Naive thymus-derived CD4-positive, alpha-beta T cell (primary cell): ENCODE results near the gene ID4. TPM values are rescaled to one million over a fixed set of nuclear protein-coding genes. Genes with fewer than 3 reads are reported as not detected.

Experiments
- ATAC-seq: fragments of 150-1000 bp; cut with Tn5 transposase; 2 replicates; pipeline ENCODE4 v1.10.0; 2021; ENCODE audit warnings: mild to moderate bottlenecking, moderate library complexity
- CTCF ChIA-PET: fragments of 350-600 bp; sonication (Branson Sonifier 250); formaldehyde crosslinking; loops from one replicate; lab custom pipeline; 2021; ENCODE audit warnings: antibody characterized with exemption; lab: Charles Lee
- POLR2A ChIA-PET: fragments of 350-600 bp; sonication (Branson Sonifier 250); formaldehyde crosslinking; loops from one replicate; lab custom pipeline; 2021; ENCODE audit warnings: antibody characterized with exemption, inconsistent platforms; lab: Charles Lee
- DNase-seq, 9 donors: peaks; one replicate each; pipeline versions ENCODE4 v3.0.0 to v3.0.0-alpha.2; 2020 to 2022; ENCODE audit warnings: mixed read lengths in 1 of 9
- H3K27ac ChIP-seq: one replicate; pipeline ENCODE4 v1.7.0; 2013; ENCODE audit warnings: mild to moderate bottlenecking, low read depth, low read length, moderate library complexity
- H3K27me3 ChIP-seq, 2 donors: one replicate each; pipeline ENCODE4 v1.7.0; 2013; ENCODE audit warnings: low read length in 2 of 2, mild to moderate bottlenecking in 2 of 2, moderate library complexity in 2 of 2; ENCODE audit not compliant: control insufficient read depth in 2 of 2, insufficient read depth in 2 of 2
- H3K36me3 ChIP-seq, 3 experiments: 1 replicate in 2 of 3; 2 replicates in 1 of 3; pipeline ENCODE4 v1.7.0; 2013; ENCODE audit warnings: low read length in 3 of 3, mild to moderate bottlenecking in 3 of 3, moderate library complexity in 1 of 3; ENCODE audit not compliant: insufficient read depth in 3 of 3, control insufficient read depth in 2 of 3
- H3K4me1 ChIP-seq, 2 donors: one replicate each; pipeline ENCODE4 v1.7.0; 2013; ENCODE audit warnings: low read length in 2 of 2, mild to moderate bottlenecking in 2 of 2, moderate library complexity in 1 of 2; ENCODE audit not compliant: control insufficient read depth in 2 of 2, insufficient read depth in 2 of 2
- H3K4me3 ChIP-seq: 2 replicates; pipeline ENCODE4 v1.7.0; 2013; ENCODE audit warnings: mild to moderate bottlenecking, low read length
- H3K9me3 ChIP-seq, 3 experiments: 1 replicate in 2 of 3; 2 replicates in 1 of 3; pipeline ENCODE4 v1.7.0; 2013; ENCODE audit warnings: low read length in 3 of 3; ENCODE audit not compliant: control insufficient read depth in 2 of 3
- H3K27ac Mint-ChIP-seq, 9 donors: one replicate each; pipeline ENCODE4 v1.8.0; 2020 to 2022; ENCODE audit warnings: mixed read lengths in 9 of 9, mild to moderate bottlenecking in 8 of 9, moderate library complexity in 5 of 9, inconsistent platforms in 2 of 9
- H3K27me3 Mint-ChIP-seq, 5 donors: one replicate each; pipeline ENCODE4 v1.8.0; 2021 to 2022; ENCODE audit warnings: mixed read lengths in 5 of 5, mild to moderate bottlenecking in 1 of 5
- H3K36me3 Mint-ChIP-seq, 5 donors: one replicate each; pipeline ENCODE4 v1.8.0; 2020 to 2022; ENCODE audit warnings: mixed read lengths in 5 of 5, mild to moderate bottlenecking in 3 of 5, inconsistent platforms in 1 of 5
- H3K4me1 Mint-ChIP-seq, 7 donors: one replicate each; pipeline ENCODE4 v1.8.0; 2020 to 2022; ENCODE audit warnings: mixed read lengths in 7 of 7, mild to moderate bottlenecking in 3 of 7, inconsistent platforms in 1 of 7
- H3K4me3 Mint-ChIP-seq, 10 donors: one replicate each; pipeline ENCODE4 v1.8.0; 2020 to 2022; ENCODE audit warnings: mild to moderate bottlenecking in 10 of 10, mixed read lengths in 10 of 10, moderate library complexity in 6 of 10, inconsistent platforms in 2 of 10
- H3K9me3 Mint-ChIP-seq, 11 donors: one replicate each; pipeline ENCODE4 v1.8.0; 2020 to 2022; ENCODE audit warnings: mixed read lengths in 11 of 11, mild to moderate bottlenecking in 4 of 11, inconsistent platforms in 1 of 11, moderate library complexity in 1 of 11
- intact Hi-C, 2 donors: fragments of 100-400 bp; cut with micrococcal nuclease; formaldehyde crosslinking; loops; one replicate each; pipeline ENCODE4 v1.15.1; 2023
- polyA plus RNA-seq, 2 donors: library from polyadenylated mRNA; unstranded; fragments of 300-500 nt; fragmentation: Illumina TruSeq; gene quantifications; one replicate each; pipeline ENCODE4 v1.2.3, GENCODE V29; 2021
- total RNA-seq, 6 experiments: library from RNA in 5 of 6; stranded (reverse) in 5 of 6; gene quantifications; 1 replicate in 5 of 6; 2 replicates in 1 of 6; pipeline ENCODE4 v1.2.3 and lab custom pipeline; 2021 to 2026

The ID4 gene
- total and polyA plus RNA-seq, 7 experiments from 2014 or later, result not detected

DNA sequence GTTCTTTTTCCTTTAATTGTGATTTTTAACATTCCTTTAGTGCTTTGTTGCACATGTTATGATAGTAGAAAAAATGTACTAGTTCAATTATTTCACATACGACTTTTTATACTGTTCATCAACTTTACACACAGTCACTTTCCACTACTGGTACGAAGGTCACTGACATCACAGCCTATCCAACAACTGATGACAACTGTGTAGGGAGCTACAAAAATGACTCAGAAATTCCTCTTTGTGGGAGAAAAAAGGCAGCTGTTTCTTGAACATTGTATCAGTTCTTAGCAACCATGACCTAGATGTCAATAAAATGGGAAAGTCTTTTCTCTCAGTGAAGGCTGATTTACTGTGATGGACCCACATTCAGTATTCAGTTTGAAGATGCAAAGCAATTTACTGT is 7.0 kb upstream of the ID4 start:
- ChIA-PET CTCF (no interaction called here), POLR2A (no interaction called here)
- H3K4me1 Mint-ChIP-seq, result no peaks in the 10 kb centered on the region
- DNase-seq (no peak), ATAC-seq (no peak)
- no peaks in the 10 kb centered on the region for H3K27me3 ChIP-seq
- no peak overlapping the region for H3K27ac ChIP-seq
- no peaks in the 10 kb centered on the region for H3K36me3 ChIP-seq
- H3K27ac Mint-ChIP-seq, result no peak overlapping the region
- peaks cover 0 to 23% (median 3%) of the 10 kb centered on the region in 11 donors for H3K9me3 Mint-ChIP-seq
- no peak overlapping the region for H3K4me3 ChIP-seq
- peaks cover 9 to 25% (median 15%) of the 10 kb centered on the region in 5 donors for H3K27me3 Mint-ChIP-seq
- intact Hi-C loops, result no loop called here
- no peaks in the 10 kb centered on the region for H3K9me3 ChIP-seq
- no peak overlapping the region for H3K4me3 Mint-ChIP-seq
- no peaks in the 10 kb centered on the region for H3K4me1 ChIP-seq
- H3K36me3 Mint-ChIP-seq, result no peaks in the 10 kb centered on the region

DNA sequence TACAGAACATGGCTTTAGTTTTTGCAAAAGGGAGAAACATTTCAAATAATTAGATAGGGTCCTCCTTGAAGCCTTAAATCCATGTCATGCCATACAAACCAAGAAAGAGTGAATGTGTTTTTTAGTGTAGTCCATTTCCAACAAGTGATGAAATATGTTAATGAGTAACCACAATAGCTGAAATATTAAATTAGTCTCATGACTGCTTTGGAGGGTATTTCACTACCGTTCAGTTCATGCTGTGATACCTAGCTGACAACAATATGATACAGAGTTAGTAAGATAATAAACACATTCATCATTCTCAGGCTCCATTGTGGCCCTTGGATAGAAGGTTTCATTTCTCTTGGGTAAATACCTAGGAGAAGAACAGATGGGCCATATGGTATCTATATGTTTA is 5.8 kb upstream of the ID4 start:
- H3K9me3 ChIP-seq, result no peaks in the 10 kb centered on the region
- ATAC-seq, result no peak
- no peak overlapping the region for H3K27ac ChIP-seq
- Mint-ChIP-seq H3K4me1 (no peaks in the 10 kb centered on the region), H3K27ac (no peak overlapping the region), H3K36me3 (no peaks in the 10 kb centered on the region), H3K9me3 (peaks cover 0 to 23% (median 3%) of the 10 kb centered on the region in 11 donors), H3K4me3 (no peak overlapping the region), H3K27me3 (peaks cover 20 to 34% (median 23%) of the 10 kb centered on the region in 5 donors)
- no peaks in the 10 kb centered on the region for H3K4me1 ChIP-seq
- no peaks in the 10 kb centered on the region for H3K27me3 ChIP-seq
- intact Hi-C loops, result no loop called here
- ChIA-PET CTCF (no interaction called here), POLR2A (no interaction called here)
- no peak for DNase-seq
- no peak overlapping the region for H3K4me3 ChIP-seq
- H3K36me3 ChIP-seq, result no peaks in the 10 kb centered on the region

DNA sequence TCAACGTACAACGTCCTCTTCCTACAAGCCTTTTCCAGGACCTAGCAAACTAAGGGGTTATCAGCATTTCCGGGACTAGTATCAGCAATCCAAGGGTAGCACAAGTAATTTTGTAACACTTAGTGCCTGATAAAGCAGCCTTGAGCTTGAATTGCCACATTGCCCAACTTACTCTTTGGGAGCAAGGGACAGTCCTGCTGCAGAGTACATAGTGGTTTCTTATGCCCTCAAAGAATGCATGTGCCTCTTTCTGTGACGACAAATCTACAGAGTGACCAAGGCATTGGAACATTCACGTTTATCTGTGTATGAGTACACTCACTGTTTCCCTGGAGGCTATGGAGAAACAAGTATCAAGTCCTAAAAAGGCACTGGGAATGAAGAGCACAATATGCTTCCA is 3.2 kb upstream of the ID4 start:
- H3K27ac ChIP-seq, result no peak overlapping the region
- intact Hi-C loops, result no loop called here
- ChIA-PET CTCF (no interaction called here), POLR2A (no interaction called here)
- no peak overlapping the region for H3K4me3 ChIP-seq
- no peaks in the 10 kb centered on the region for H3K4me1 ChIP-seq
- H3K9me3 Mint-ChIP-seq, result peaks cover 0 to 18% (median 0%) of the 10 kb centered on the region in 11 donors
- no peaks in the 10 kb centered on the region for H3K9me3 ChIP-seq
- DNase-seq, result no peak
- H3K36me3 Mint-ChIP-seq, result no peaks in the 10 kb centered on the region
- H3K27me3 ChIP-seq, result no peaks in the 10 kb centered on the region
- H3K4me3 Mint-ChIP-seq, result no peak overlapping the region
- H3K27ac Mint-ChIP-seq, result no peak overlapping the region
- no peak for ATAC-seq
- peaks cover 0 to 9% (median 5%) of the 10 kb centered on the region in 7 donors for H3K4me1 Mint-ChIP-seq
- no peaks in the 10 kb centered on the region for H3K36me3 ChIP-seq
- peaks cover 31 to 39% (median 36%) of the 10 kb centered on the region in 5 donors for H3K27me3 Mint-ChIP-seq

DNA sequence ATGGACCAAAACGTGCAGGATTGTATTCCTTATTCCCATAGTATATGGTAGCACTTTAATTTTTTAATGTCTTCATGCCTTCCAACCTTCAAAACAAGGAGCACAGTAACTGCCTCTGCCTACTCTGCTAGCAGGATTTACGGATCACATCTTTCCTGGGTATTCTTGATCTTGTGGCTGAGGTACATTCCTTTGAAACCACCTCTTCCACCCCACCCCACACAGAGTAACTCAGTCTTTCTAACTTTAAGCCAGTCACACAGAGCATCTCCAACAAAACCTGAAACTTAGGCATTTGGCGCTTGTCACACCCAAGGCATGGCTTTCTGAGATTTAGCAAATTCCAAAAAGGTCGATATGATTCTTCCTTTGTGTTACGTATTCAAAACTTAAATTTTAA is 2.3 kb upstream of the ID4 start:
- ATAC-seq (no peak), DNase-seq (no peak)
- Histone ChIP-seq H3K9me3 (no peaks in the 10 kb centered on the region), H3K36me3 (no peaks in the 10 kb centered on the region), H3K4me1 (no peaks in the 10 kb centered on the region), H3K4me3 (no peak overlapping the region), H3K27ac (no peak overlapping the region), H3K27me3 (no peaks in the 10 kb centered on the region)
- intact Hi-C loops, result no loop called here
- Mint-ChIP-seq H3K9me3 (peaks cover 0 to 13% (median 0%) of the 10 kb centered on the region in 11 donors), H3K27me3 (peaks cover 40 to 48% (median 45%) of the 10 kb centered on the region in 5 donors), H3K27ac (no peak overlapping the region), H3K4me3 (no peak overlapping the region), H3K36me3 (no peaks in the 10 kb centered on the region), H3K4me1 (peaks cover 0 to 14% (median 10%) of the 10 kb centered on the region in 7 donors)
- CTCF ChIA-PET, result no interaction called here
- POLR2A ChIA-PET, result no interaction called here

DNA sequence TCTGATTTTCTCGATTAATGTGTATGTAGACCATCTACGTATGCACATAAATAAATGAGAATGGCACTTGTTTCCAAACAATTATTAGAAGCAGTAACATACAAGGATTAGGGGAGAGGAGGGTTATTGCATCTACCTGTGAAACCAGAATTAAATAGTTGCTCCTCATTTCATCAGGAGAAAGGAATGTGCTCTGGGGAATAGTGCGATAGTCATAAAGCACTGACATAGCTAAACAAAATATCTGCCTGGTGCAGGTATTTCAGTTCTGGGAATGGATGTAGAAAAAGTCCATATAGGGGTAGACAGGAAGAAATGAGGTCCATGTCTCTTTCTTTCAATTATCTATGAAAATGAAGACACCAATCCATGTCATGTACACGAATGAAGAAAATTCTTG is 1.6 kb upstream of the ID4 start:
- H3K4me3 Mint-ChIP-seq, result no peak overlapping the region

DNA sequence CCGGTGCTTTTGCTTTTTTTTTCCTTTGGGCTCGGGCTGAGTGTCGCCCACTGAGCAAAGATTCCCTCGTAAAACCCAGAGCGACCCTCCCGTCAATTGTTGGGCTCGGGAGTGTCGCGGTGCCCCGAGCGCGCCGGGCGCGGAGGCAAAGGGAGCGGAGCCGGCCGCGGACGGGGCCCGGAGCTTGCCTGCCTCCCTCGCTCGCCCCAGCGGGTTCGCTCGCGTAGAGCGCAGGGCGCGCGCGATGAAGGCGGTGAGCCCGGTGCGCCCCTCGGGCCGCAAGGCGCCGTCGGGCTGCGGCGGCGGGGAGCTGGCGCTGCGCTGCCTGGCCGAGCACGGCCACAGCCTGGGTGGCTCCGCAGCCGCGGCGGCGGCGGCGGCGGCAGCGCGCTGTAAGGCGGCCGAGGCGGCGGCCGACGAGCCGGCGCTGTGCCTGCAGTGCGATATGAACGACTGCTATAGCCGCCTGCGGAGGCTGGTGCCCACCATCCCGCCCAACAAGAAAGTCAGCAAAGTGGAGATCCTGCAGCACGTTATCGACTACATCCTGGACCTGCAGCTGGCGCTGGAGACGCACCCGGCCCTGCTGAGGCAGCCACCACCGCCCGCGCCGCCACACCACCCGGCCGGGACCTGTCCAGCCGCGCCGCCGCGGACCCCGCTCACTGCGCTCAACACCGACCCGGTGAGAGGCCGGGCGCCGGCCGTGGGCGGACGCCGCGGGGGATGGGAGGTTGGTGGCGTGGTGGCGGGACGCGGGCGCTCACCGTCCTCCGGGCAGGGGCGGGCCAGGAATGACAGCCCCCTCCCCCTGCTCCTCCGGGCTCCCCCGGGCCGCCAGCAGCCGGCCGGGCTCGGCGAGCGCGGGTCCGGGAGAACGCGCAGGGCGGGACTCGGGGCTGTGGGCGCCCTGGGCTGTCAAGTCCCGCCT is 606 bp downstream of the ID4 start:
- intact Hi-C loops, result no loop called here
- ChIA-PET POLR2A (no interaction called here), CTCF (no interaction called here)
- H3K4me3 Mint-ChIP-seq, result no peak overlapping the region
- no peak overlapping the region for H3K27ac ChIP-seq
- no peak overlapping the region for H3K27ac Mint-ChIP-seq
- H3K27me3 Mint-ChIP-seq, result peaks cover 46 to 56% (median 51%) of the 10 kb centered on the region in 5 donors
- H3K9me3 Mint-ChIP-seq, result peaks cover 0 to 10% (median 0%) of the 10 kb centered on the region in 11 donors
- ATAC-seq (no peak), DNase-seq (no peak)
- H3K36me3 Mint-ChIP-seq, result no peaks in the 10 kb centered on the region
- no peak overlapping the region for H3K4me3 ChIP-seq
- H3K4me1 Mint-ChIP-seq, result peaks cover 0 to 14% (median 10%) of the 10 kb centered on the region in 7 donors
- no peaks in the 10 kb centered on the region for H3K9me3 ChIP-seq
- H3K36me3 ChIP-seq, result no peaks in the 10 kb centered on the region
- no peaks in the 10 kb centered on the region for H3K27me3 ChIP-seq
- no peaks in the 10 kb centered on the region for H3K4me1 ChIP-seq

More for the DNA sequence above, 1.6 kb upstream of the ID4 start:
- Histone ChIP-seq H3K27me3 (no peaks in the 10 kb centered on the region), H3K4me1 (no peaks in the 10 kb centered on the region), H3K36me3 (no peaks in the 10 kb centered on the region), H3K27ac (no peak overlapping the region), H3K9me3 (no peaks in the 10 kb centered on the region), H3K4me3 (no peak overlapping the region)
- Mint-ChIP-seq H3K27ac (no peak overlapping the region), H3K27me3 (peaks cover 48 to 55% (median 52%) of the 10 kb centered on the region in 5 donors), H3K36me3 (no peaks in the 10 kb centered on the region), H3K9me3 (peaks cover 0 to 13% (median 0%) of the 10 kb centered on the region in 11 donors), H3K4me1 (peaks cover 0 to 14% (median 10%) of the 10 kb centered on the region in 7 donors)
- ChIA-PET CTCF (no interaction called here), POLR2A (no interaction called here)
- intact Hi-C loops, result no loop called here
- no peak for ATAC-seq
- DNase-seq, result no peak
